ENCODE measurements around the gene SEC23IP. TPM values are rescaled to one million over a fixed set of nuclear protein-coding genes. Genes with fewer than 3 reads are reported as not detected.

SEC23IP gene
- total RNA-seq, 1 donor from 2014 or later, result 62.3 TPM

Small RNAs within 50 kb of the gene (microRNA-seq; reads per million reads assigned to microRNA genes)
- gene MIR4682 (ENCODE audit: borderline number of aligned reads), result not detected

Other genes with a start within 250 kb of the SEC23IP start
- 83.3 TPM for gene BAG3, start 241.3 kb upstream of the SEC23IP start, total RNA-seq
- gene INPP5F, start 166.7 kb upstream of the SEC23IP start, total RNA-seq, result 16.6 TPM
- gene MCMBP, start 19.9 kb upstream of the SEC23IP start, total RNA-seq, result 56.0 TPM